H9 (cell line): ENCODE data around the gene DIP2C. TPM values are rescaled to one million over a fixed set of nuclear protein-coding genes. Genes with fewer than 3 reads are reported as not detected.

Experiments used
- DNase-seq: peaks from one replicate; pipeline ENCODE4 v3.0.0-alpha.2; 2017
- H2AFZ ChIP-seq: one replicate; pipeline ENCODE4 v1.6.1; 2013; ENCODE audit warnings: mild to moderate bottlenecking, low read length, control low read depth, moderate library complexity
- H2AK5ac ChIP-seq: 2 replicates; pipeline ENCODE4 v1.6.1; 2013; ENCODE audit warnings: low read length, control low read depth, mixed read lengths; ENCODE audit not compliant: insufficient read length
- H2BK120ac ChIP-seq: one replicate; pipeline ENCODE4 v1.6.1; 2013; ENCODE audit warnings: low read depth, mild to moderate bottlenecking, low read length, control low read depth, inconsistent platforms; ENCODE audit not compliant: poor library complexity, severe bottlenecking
- H2BK12ac ChIP-seq: 2 replicates; pipeline ENCODE4 v1.6.1; 2013; ENCODE audit warnings: low read length, control low read depth, mixed read lengths, low read depth; ENCODE audit not compliant: insufficient read length
- H2BK15ac ChIP-seq: 2 replicates; pipeline ENCODE4 v1.6.1; 2013; ENCODE audit warnings: low read depth, low read length, control low read depth
- H2BK20ac ChIP-seq: one replicate; pipeline ENCODE4 v1.6.1; 2013; ENCODE audit warnings: low read depth, mild to moderate bottlenecking, low read length, control low read depth, inconsistent platforms; ENCODE audit not compliant: poor library complexity, severe bottlenecking
- H2BK5ac ChIP-seq: 2 replicates; pipeline ENCODE4 v1.6.1; 2013; ENCODE audit warnings: low read length, control low read depth, mixed read lengths; ENCODE audit not compliant: insufficient read length
- H3K14ac ChIP-seq: 2 replicates; pipeline ENCODE4 v1.6.1; 2013; ENCODE audit warnings: low read length, control low read depth; ENCODE audit not compliant: insufficient read depth
- H3K18ac ChIP-seq: 2 replicates; pipeline ENCODE4 v1.6.1; 2013; ENCODE audit warnings: low read depth, mild to moderate bottlenecking, mixed read lengths, low read length, control low read depth; ENCODE audit not compliant: insufficient read length
- H3K23ac ChIP-seq: 2 replicates; pipeline ENCODE4 v1.6.1; 2013; ENCODE audit warnings: low read length, control low read depth, mixed read lengths, low read depth; ENCODE audit not compliant: insufficient read length
- H3K23me2 ChIP-seq: 2 replicates; pipeline ENCODE4 v1.6.1; 2013; ENCODE audit warnings: low read depth, mild to moderate bottlenecking, mixed read lengths, low read length, control low read depth; ENCODE audit not compliant: insufficient read length, poor library complexity, severe bottlenecking
- H3K27ac ChIP-seq: 2 replicates; pipeline ENCODE4 v1.5.1; 2013; ENCODE audit warnings: low read length, control low read depth, mixed read lengths, low read depth; ENCODE audit not compliant: insufficient read length
- H3K27me3 ChIP-seq: 2 replicates; pipeline ENCODE4 v1.6.1; 2013; ENCODE audit warnings: low read length, control low read depth, inconsistent platforms; ENCODE audit not compliant: insufficient read depth
- H3K4ac ChIP-seq: 2 replicates; pipeline ENCODE4 v1.6.1; 2013; ENCODE audit warnings: low read depth, mild to moderate bottlenecking, control low read depth, inconsistent platforms, low read length, moderate library complexity
- H3K4me1 ChIP-seq: 2 replicates; pipeline ENCODE4 v1.6.1; 2013; ENCODE audit warnings: low read length, control low read depth, inconsistent platforms; ENCODE audit not compliant: insufficient read depth
- H3K4me2 ChIP-seq: 2 replicates; pipeline ENCODE4 v1.6.1; 2013; ENCODE audit warnings: low read length, control low read depth, mixed read lengths; ENCODE audit not compliant: insufficient read length, insufficient read depth
- H3K56ac ChIP-seq: 2 replicates; pipeline ENCODE4 v1.6.1; 2013; ENCODE audit warnings: low read depth, mild to moderate bottlenecking, mixed read lengths, low read length, control low read depth; ENCODE audit not compliant: insufficient read length
- H3K79me1 ChIP-seq: 2 replicates; pipeline ENCODE4 v1.6.1; 2013; ENCODE audit warnings: low read depth, mild to moderate bottlenecking, moderate library complexity, low read length, control low read depth, inconsistent platforms; ENCODE audit not compliant: insufficient read depth, poor library complexity, severe bottlenecking
- H3K79me2 ChIP-seq: 2 replicates; pipeline ENCODE4 v1.6.1; 2013; ENCODE audit warnings: low read length, control low read depth, inconsistent platforms; ENCODE audit not compliant: insufficient read depth
- H3K9ac ChIP-seq: 2 replicates; pipeline ENCODE4 v1.6.1; 2013; ENCODE audit warnings: low read length, control low read depth, mixed read lengths; ENCODE audit not compliant: insufficient read length; ENCODE audit errors: extremely low read depth
- H3K9me3 ChIP-seq: one replicate; pipeline ENCODE4 v1.6.1; 2013; ENCODE audit warnings: low read depth, low read length, inconsistent platforms; ENCODE audit not compliant: control insufficient read depth
- H3T11ph ChIP-seq: one replicate; pipeline ENCODE4 v1.6.1; 2013; ENCODE audit warnings: mild to moderate bottlenecking, low read length, control low read depth, inconsistent platforms
- H4K20me1 ChIP-seq: one replicate; pipeline ENCODE4 v1.6.1; 2013; ENCODE audit not compliant: control insufficient read depth, insufficient read length, insufficient read depth
- H4K5ac ChIP-seq: 2 replicates; pipeline ENCODE4 v1.6.1; 2013; ENCODE audit warnings: low read depth, mild to moderate bottlenecking, mixed read lengths, low read length, control low read depth; ENCODE audit not compliant: insufficient read length
- H4K8ac ChIP-seq: replicated peaks from 2 replicates; pipeline ENCODE4 v1.6.1; 2013; ENCODE audit warnings: low read length, control low read depth, mixed read lengths, low read depth; ENCODE audit not compliant: insufficient read length
- H4K91ac ChIP-seq: 2 replicates; pipeline ENCODE4 v1.6.1; 2013; ENCODE audit warnings: low read depth, mild to moderate bottlenecking, moderate library complexity, mixed read lengths, low read length, control low read depth; ENCODE audit not compliant: insufficient read length
- H3K27ac Mint-ChIP-seq, 3 experiments: 2 replicates in 2 of 3; 3 replicates in 1 of 3; pipeline ENCODE4 v1.8.0; 2020 to 2021; ENCODE audit warnings: mixed read lengths in 3 of 3, mild to moderate bottlenecking in 1 of 3, moderate library complexity in 1 of 3
- H3K27me3 Mint-ChIP-seq: 2 replicates; pipeline ENCODE4 v1.8.0; 2021; ENCODE audit warnings: low read depth, mild to moderate bottlenecking, moderate library complexity, mixed read lengths
- H3K36me3 Mint-ChIP-seq, 3 experiments: 2 replicates in 2 of 3; 3 replicates in 1 of 3; pipeline ENCODE4 v1.8.0; 2020 to 2021; ENCODE audit warnings: low read depth in 3 of 3, mixed read lengths in 3 of 3; ENCODE audit not compliant: insufficient read depth in 1 of 3
- H3K4me1 Mint-ChIP-seq, 2 experiments: 2 replicates each; pipeline ENCODE4 v1.8.0; 2020; ENCODE audit warnings: mixed read lengths in 2 of 2
- H3K4me3 Mint-ChIP-seq, 2 experiments: 2 replicates in 1 of 2; 3 replicates in 1 of 2; pipeline ENCODE4 v1.8.0; 2020 to 2021; ENCODE audit warnings: mild to moderate bottlenecking in 2 of 2, mixed read lengths in 2 of 2, moderate library complexity in 1 of 2
- H3K9me3 Mint-ChIP-seq, 2 experiments: 2 replicates in 1 of 2; 3 replicates in 1 of 2; pipeline ENCODE4 v1.8.0; 2020; ENCODE audit warnings: mild to moderate bottlenecking in 2 of 2, mixed read lengths in 2 of 2, moderate library complexity in 1 of 2
- WGBS: extraction: QIAGEN DNeasy Blood & Tissue Kit; methylation state at CpG from one replicate; pipeline ENCODE4 v1.1.7; 2013; ENCODE audit warnings: missing lambda C conversion rate, low lambda C conversion rate, mixed read lengths; ENCODE audit not compliant: insufficient read length; ENCODE audit errors: extremely low coverage; 5-methylcytosine and 5-hydroxymethylcytosine counted together
- total RNA-seq: library from RNA; stranded (reverse); gene quantifications from 2 replicates; pipeline ENCODE4 v1.2.1, GENCODE V29; 2021
- TF ChIP-seq, protein P1 (sequence below): fragments of 200-600 bp; sonication (generic); conservative IDR thresholded peaks from 3 replicates; pipeline ENCODE4 v1.8.0; 2021; ENCODE audit warnings: antibody characterized with exemption, mild to moderate bottlenecking

The DIP2C gene
- total RNA-seq, 1 experiment from 2014 or later, result 7.9 TPM

- Mint-ChIP-seq H3K36me3 (peaks cover 0 to 4% (median 0%) of the 10 kb centered on the region in 3 experiments; a peak in 4 of 7 replicates), H3K9me3 (no peaks in the 10 kb centered on the region), H3K27ac (peak overlapping the region in 2 of 3 experiments; percentile 12 to 97; a peak in 2 of 7 replicates), H3K4me3 (peak overlapping the region; percentile 52 to 60; a peak in 4 of 5 replicates), H3K4me1 (peaks cover 28 to 43% of the 10 kb centered on the region in 2 experiments), H3K27me3 (no peaks in the 10 kb centered on the region; the same call in 1 of the 2 replicates)
- no peak overlapping the region for H3K9ac ChIP-seq
- H2AFZ ChIP-seq, result no peak overlapping the region
- no peak overlapping the region for H3K23ac ChIP-seq
- H2BK15ac ChIP-seq, result no peak overlapping the region
- peaks cover 7% of the 10 kb centered on the region; the same call in 1 of the 2 replicates for H3K4me1 ChIP-seq
- WGBS, result no CpG with 5 or more reads among the region's 8 CpGs
- H3K14ac ChIP-seq, result no peak overlapping the region; the same call in 1 of the 2 replicates
- no peak overlapping the region for H2BK12ac ChIP-seq
- peaks cover 2% of the 10 kb centered on the region for H4K20me1 ChIP-seq
- no peak overlapping the region for H3T11ph ChIP-seq
- H3K79me1 ChIP-seq, result no peaks in the 10 kb centered on the region
- H2BK20ac ChIP-seq, result no peak overlapping the region
- no peak overlapping the region for H3K27ac ChIP-seq
- no peaks in the 10 kb centered on the region for H3K9me3 ChIP-seq
- H4K8ac ChIP-seq, result no peak overlapping the region
- H2BK120ac ChIP-seq, result no peak overlapping the region
- no peak overlapping the region for H3K4me2 ChIP-seq
- no peak overlapping the region for H3K4ac ChIP-seq
- H3K27me3 ChIP-seq, result no peaks in the 10 kb centered on the region
- H4K5ac ChIP-seq, result no peak overlapping the region
- no peak overlapping the region for H3K18ac ChIP-seq
- H2AK5ac ChIP-seq, result no peak overlapping the region
- TF ChIP-seq, protein P1, sequence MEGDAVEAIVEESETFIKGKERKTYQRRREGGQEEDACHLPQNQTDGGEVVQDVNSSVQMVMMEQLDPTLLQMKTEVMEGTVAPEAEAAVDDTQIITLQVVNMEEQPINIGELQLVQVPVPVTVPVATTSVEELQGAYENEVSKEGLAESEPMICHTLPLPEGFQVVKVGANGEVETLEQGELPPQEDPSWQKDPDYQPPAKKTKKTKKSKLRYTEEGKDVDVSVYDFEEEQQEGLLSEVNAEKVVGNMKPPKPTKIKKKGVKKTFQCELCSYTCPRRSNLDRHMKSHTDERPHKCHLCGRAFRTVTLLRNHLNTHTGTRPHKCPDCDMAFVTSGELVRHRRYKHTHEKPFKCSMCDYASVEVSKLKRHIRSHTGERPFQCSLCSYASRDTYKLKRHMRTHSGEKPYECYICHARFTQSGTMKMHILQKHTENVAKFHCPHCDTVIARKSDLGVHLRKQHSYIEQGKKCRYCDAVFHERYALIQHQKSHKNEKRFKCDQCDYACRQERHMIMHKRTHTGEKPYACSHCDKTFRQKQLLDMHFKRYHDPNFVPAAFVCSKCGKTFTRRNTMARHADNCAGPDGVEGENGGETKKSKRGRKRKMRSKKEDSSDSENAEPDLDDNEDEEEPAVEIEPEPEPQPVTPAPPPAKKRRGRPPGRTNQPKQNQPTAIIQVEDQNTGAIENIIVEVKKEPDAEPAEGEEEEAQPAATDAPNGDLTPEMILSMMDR, result no peak
- no peak overlapping the region for H4K91ac ChIP-seq
- no peak for DNase-seq
- no peaks in the 10 kb centered on the region; the same call in 1 of the 2 replicates for H3K79me2 ChIP-seq
- H3K23me2 ChIP-seq, result no peaks in the 10 kb centered on the region
- no peak overlapping the region for H3K56ac ChIP-seq
- H2BK5ac ChIP-seq, result no peak overlapping the region
Measured at GRCh38 chr10:624312-624604, 65.2 kb downstream of the DIP2C start.
